GM13977 (cell line): Measurements from ENCODE around the gene GFRA4.

Source experiments
- DNase-seq: peaks from one replicate; pipeline ENCODE4 v3.0.0; 2012; ENCODE audit warnings: low spot score
- CTCF ChIP-seq: IDR thresholded peaks from 2 replicates; pipeline ENCODE4 v1.5.1; 2012; ENCODE audit warnings: mild to moderate bottlenecking, control low read depth; ENCODE audit not compliant: insufficient read depth; ENCODE audit errors: extremely low read depth, missing control alignments
- in situ Hi-C: fragments of 300-500 bp; cut with MboI; formaldehyde crosslinking; loops from one replicate; pipeline ENCODE4 v1.12.0; 2022; ENCODE audit warnings: low sequenced_read_pairs, low pct_unique_long_range_greater_than_20kb, mixed read lengths, inconsistent platforms; ENCODE audit not compliant: unreplicated experiment

GFRA4 gene

GRCh38 chr20:3687655-3688054 is 24.5 kb upstream of the GFRA4 start:
- TF ChIP-seq CTCF: no peak
- in situ Hi-C loops: no loop called here
- no peak for DNase-seq

- in situ Hi-C loops: no loop called here
- TF ChIP-seq CTCF: no peak
- no peak for DNase-seq
Measured at GRCh38 chr20:3686867-3687321, 23.7 kb upstream of the GFRA4 start.

- no peak for TF ChIP-seq CTCF
Measured at GRCh38 chr20:3686421-3686820, 23.2 kb upstream of the GFRA4 start.

GRCh38 chr20:3685341-3685740 is 22.1 kb upstream of the GFRA4 start:
- DNase-seq: no peak
- TF ChIP-seq CTCF: no peak
- in situ Hi-C loops: no loop called here

More at GRCh38 chr20:3686421-3686820, 23.2 kb upstream of the GFRA4 start:
- in situ Hi-C loops: no loop called here
- no peak for DNase-seq

- in situ Hi-C loops: no loop called here
- no peak for DNase-seq
- TF ChIP-seq CTCF: no peak
Measured at GRCh38 chr20:3681931-3682781, 19.0 kb upstream of the GFRA4 start, which contains the start of gene ADAM33. TSS of gene ADAM33 (minus strand) at chr20:3682010. CDS start at chr20:3682004, 6 bp downstream.

GRCh38 chr20:3681352-3681930 is 18.2 kb upstream of the GFRA4 start:
- in situ Hi-C loops: no loop called here
- DNase-seq: no peak
- TF ChIP-seq CTCF: no peak
